ENCODE measurements around the gene EFCAB12.
A peak's percentile ranks its signal among the peaks of the same experiment; 100 is the strongest.
"Not testable (repeated sequence)": the region's sequence is repeated elsewhere in the genome, so short reads cannot be mapped to it uniquely, and the experiment has no call there.

Gene EFCAB12

DNA sequence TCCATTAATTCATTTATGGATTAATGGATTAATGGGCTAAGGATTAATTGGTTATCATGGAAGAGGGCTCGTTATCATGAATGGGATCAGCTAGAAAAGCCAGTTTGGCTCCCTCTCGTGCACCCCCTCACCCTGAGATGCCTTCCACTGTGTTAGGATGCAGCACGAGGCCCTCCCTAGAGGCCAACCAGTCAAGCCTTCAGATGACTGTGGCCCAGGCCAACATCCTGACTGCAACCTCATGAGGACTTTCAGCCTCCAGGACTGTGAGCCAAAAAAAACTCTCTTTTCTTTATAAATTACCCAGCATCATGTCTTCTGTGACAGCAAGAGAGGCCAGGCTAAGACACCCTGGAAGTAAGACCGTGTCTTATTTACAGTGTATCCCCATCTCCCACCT lies 9.0 kb downstream of the EFCAB12 start:
- no peak for DNase-seq (ENCODE audit: low read depth)

DNA sequence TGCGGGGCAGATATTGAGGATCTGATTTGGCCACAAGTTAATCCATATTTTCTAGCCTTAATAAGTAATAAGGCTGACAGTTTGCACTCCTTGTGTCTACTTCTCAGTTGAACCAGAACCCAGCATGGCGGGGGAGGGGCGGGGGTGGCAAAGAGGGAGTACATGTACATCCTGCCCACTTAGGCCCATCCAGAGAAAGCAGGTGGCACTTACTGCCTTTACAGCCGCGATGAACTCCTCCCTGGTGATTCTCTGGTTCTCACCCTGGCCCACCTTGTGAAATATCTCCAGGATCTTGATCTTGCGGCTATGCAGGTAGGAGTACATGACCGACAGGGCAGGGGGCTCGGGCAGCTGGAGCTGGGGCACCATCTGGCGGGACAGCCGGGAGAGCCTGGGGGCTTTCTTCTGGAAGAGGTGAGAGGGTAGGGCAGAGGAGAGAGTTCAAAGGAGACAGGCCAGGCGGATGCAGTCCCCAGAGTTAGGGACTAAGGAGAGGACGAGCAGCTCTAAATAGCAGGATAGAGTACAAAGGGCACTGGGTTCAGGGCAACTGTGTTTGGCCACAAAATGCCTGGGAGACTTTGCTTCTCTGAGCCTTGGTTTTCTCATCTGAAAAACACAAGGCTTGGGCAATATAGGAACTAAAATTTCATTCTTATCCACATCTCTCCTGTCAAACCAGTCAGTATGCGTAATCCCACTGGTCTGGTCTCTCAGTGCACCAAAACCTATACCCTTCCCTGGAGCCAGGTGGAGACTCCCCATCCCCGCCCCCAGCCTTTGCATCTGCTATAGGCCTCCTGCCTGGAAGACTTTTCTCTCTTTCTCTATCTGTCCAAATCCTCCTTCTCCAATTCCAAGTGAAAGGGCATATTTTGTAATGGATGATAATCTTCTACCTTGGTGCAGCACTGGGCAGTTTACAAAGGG lies 10.1 kb downstream of the EFCAB12 start:
- no peak for DNase-seq (ENCODE audit: low read depth)

- DNase-seq (ENCODE audit: low read depth), result no peak
Observed at GRCh38 chr3:129417326-129417725, 11.1 kb downstream of the EFCAB12 start.

- DNase-seq (ENCODE audit: low read depth), result no peak
Observed at GRCh38 chr3:129416415-129416814, 12.0 kb downstream of the EFCAB12 start.

DNA sequence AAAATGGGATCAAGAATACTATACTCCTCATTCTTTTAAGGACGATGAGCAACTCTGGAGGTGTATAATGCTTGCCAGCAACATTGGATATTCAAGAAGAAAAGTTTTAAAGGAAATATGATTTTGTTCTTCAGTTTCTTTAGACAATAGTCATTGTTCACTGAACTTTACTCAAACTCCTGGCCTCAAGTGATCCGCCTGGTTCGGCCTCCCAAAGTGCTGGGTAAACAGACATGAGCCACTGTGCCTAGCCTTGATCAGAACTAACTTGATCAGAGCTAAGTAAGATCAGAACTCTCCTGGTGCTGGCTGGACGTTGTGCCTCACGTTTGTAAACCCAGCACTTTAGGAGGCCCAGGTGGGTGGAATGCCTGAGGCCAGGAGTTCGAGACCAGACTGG lies 12.6 kb downstream of the EFCAB12 start:
- DNase-seq (ENCODE audit: low read depth), result no peak

- DNase-seq (ENCODE audit: low read depth), result no peak
Observed at GRCh38 chr3:129415378-129415777, 13.1 kb downstream of the EFCAB12 start.

DNA sequence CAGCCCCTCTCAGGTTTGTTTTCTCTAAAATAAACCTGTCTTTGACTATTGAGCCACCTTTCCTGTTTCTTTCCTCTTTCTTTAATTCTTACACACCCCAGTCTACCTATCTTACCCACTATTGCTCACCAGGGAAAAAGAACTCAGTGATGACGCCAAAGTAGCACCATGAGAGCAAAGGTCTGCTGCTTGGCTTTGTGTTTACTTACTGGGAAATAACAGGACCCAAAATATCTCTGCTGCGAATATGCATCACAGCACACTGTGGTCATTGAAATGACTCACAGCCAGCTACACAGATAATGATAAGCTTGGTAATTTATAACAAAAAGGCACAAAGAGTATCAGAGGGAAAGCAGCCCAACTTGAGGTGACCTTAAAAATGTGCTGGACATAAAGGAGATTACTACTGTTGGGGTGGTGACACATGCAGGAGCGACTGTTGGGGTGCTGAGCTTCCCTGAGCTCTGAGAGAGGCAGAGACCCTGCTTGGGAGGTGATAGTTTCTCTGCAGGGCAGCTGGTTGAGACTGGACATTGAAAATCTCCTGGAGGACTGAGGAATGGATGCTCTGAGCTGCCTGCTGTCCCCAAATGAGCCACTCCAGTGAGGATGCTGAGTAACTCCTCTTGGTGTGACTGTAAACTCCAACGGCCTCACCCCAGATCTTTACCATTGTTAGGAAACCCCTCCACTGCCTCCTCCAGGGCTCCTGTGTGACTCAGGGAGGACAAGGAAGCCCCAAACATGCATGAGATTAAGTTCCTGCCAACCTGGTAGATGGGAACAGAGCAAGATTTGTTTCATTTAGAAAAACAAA lies 14.5 kb downstream of the EFCAB12 start:
- no peak for DNase-seq (ENCODE audit: low read depth)

- DNase-seq (ENCODE audit: low read depth), result not testable (repeated sequence)
Observed at GRCh38 chr3:129413238-129413637, 15.2 kb downstream of the EFCAB12 start.

GRCh38 chr3:129412542-129413198 lies 15.8 kb downstream of the EFCAB12 start:
- no peak for DNase-seq (ENCODE audit: low read depth)

GRCh38 chr3:129410971-129411370 lies 17.5 kb downstream of the EFCAB12 start:
- DNase-seq (ENCODE audit: low read depth), result no peak

- DNase-seq (ENCODE audit: low read depth), result no peak
Observed at GRCh38 chr3:129409541-129409940, 18.9 kb downstream of the EFCAB12 start.

- DNase-seq (ENCODE audit: low read depth), result no peak
Observed at GRCh38 chr3:129404610-129405009, 23.8 kb downstream of the EFCAB12 start.

- no peak for DNase-seq (ENCODE audit: low read depth)
Observed at GRCh38 chr3:129404130-129404529, 24.3 kb downstream of the EFCAB12 start.

GRCh38 chr3:129403450-129403849 lies 25.0 kb downstream of the EFCAB12 start:
- DNase-seq (ENCODE audit: low read depth), result no peak

GRCh38 chr3:129402616-129403015 lies 25.8 kb downstream of the EFCAB12 start:
- DNase-seq (ENCODE audit: low read depth), result no peak

DNA sequence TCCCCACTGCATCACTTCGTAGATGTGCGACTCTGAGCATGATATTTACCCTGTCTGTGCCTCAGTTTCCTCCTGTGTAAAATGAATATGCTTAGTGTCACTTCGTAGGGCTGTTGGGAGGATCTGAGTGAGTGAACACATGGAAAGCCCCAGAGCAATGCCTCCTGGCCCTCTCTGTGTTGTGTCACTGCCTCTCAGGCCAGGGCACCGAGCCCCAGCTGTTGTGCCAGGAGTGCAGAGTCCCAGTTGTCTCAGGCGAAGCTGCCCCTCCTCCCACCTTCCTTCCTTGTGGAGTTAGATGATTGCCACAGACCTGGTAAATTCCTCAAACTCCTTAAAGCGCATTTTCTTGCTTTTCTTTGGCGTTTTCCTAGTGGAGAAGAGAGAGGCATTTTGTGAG lies 26.2 kb downstream of the EFCAB12 start:
- DNase-seq (ENCODE audit: low read depth), result no peak

DNA sequence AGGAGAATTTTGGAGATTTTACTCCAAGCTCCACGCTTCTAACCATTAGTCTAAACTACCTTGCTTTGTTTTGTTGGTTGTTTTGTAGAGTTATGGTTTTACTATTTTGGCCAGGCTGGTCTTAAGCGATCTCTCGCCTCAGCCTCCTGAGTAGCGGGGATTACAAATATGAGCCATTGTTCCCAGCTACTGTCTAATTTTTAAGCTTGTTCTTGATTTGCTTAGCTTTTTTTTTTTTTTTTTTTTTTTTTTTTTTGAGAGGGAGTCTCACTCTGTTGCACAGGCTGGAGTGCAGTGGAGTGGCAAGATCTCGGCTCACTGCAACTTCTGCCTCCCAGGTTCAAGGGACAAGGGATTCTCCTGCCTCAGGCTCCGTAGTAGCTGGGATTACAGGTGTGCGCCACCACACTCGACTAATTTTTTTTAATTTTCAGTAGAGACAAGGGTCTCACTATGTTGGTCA lies 28.5 kb downstream of the EFCAB12 start:
- DNase-seq (ENCODE audit: low read depth), result no peak

DNA sequence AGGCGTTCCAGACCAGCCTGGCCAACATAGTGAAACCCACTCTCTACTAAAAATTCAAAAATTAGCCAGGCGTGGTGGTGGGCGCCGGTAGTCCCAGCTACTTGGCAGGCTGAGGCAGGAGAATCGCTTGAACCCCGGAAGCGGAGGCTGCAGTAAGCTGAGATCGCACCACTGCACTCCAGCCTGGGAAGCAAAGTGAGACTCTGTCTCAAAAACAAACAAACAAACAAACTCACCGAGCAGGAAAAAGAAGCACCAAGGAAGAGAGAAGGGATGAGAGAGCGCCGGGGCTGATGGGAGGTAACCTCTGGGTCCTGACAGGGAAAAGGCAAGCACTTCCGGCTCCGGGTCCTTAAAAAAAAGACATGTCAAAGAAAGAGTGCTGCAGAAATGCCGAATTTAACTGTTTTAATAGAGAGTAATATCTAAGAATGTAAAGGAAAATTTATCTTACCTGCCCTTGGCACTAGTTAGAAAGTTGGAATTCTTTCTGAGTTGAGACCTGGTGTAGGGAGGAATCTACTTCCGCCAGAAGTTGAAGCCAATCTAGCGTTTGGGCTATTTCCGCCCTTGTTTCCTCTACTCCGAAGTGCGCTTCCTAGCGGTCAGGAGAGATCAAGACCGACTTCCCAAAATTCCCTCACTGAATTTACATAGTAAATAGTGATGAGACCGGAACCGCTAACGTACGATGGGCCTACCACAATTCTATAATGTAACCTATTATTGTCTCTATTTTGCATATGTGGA lies 29.1 kb downstream of the EFCAB12 start:
- peak; percentile 53 for DNase-seq (ENCODE audit: low read depth)

GRCh38 chr3:129398803-129399144 lies 29.7 kb downstream of the EFCAB12 start:
- DNase-seq (ENCODE audit: low read depth), result no peak

- not testable (repeated sequence) for DNase-seq (ENCODE audit: low read depth)
Observed at GRCh38 chr3:129393760-129394564, 34.5 kb downstream of the EFCAB12 start.

GRCh38 chr3:129393271-129393670 lies 35.2 kb downstream of the EFCAB12 start:
- DNase-seq (ENCODE audit: low read depth), result no peak
